Uterus (tissue), 4 donors: ENCODE measurements around the gene INSRR. TPM values are rescaled to one million over a fixed set of nuclear protein-coding genes. Genes with fewer than 3 reads are reported as not detected.

ENCODE experiments used
- DNase-seq, 2 donors: peaks; one replicate each; pipeline ENCODE4 v3.0.0-alpha.2; 2019 to 2020
- H3K27ac ChIP-seq, 2 donors: fragments of 200-600 bp; sonication (generic); 1 replicate in 1 of 2; 2 replicates in 1 of 2; pipeline ENCODE4 v1.5.1; 2016 to 2018
- H3K27me3 ChIP-seq, 2 donors: fragments of 200-600 bp; sonication (generic); one replicate each; pipeline ENCODE4 v1.5.1; 2018 to 2019; ENCODE audit warnings: control low read depth in 1 of 2
- H3K36me3 ChIP-seq, 2 donors: fragments of 200-600 bp; sonication (generic); one replicate each; pipeline ENCODE4 v1.5.1; 2019; ENCODE audit warnings: control low read depth in 1 of 2
- H3K4me1 ChIP-seq, 2 donors: fragments of 200-600 bp; sonication (generic); one replicate each; pipeline ENCODE4 v1.5.1; 2018 to 2019; ENCODE audit warnings: control low read depth in 1 of 2
- H3K4me3 ChIP-seq, 2 donors: fragments of 200-600 bp; sonication (generic); 1 replicate in 1 of 2; 2 replicates in 1 of 2; pipeline ENCODE4 v1.5.1; 2018 to 2019; ENCODE audit warnings: mild to moderate bottlenecking in 1 of 2
- H3K9me3 ChIP-seq, 2 donors: fragments of 200-600 bp; sonication (generic); one replicate each; pipeline ENCODE4 v1.5.1; 2019; ENCODE audit warnings: control low read depth in 1 of 2
- CTCF ChIP-seq, 4 experiments: fragments of 200-600 bp in 2 of 4; fragments of 450-650 bp in 2 of 4; sonication (generic) in 2 of 4; IDR thresholded peaks; one replicate each; pipeline ENCODE4 v1.5.1; 2016 to 2019; ENCODE audit warnings: antibody characterized with exemption in 4 of 4, mild to moderate bottlenecking in 2 of 4, moderate library complexity in 1 of 4
- POLR2A ChIP-seq, 2 donors: fragments of 450-650 bp; IDR thresholded peaks; one replicate each; pipeline ENCODE4 v1.6.1; 2016; ENCODE audit warnings: antibody characterized with exemption in 2 of 2, mild to moderate bottlenecking in 1 of 2, moderate library complexity in 1 of 2
- intact Hi-C: fragments of 100-400 bp; cut with DNase I; formaldehyde crosslinking; loops from one replicate; pipeline ENCODE4 v1.15.1; 2023; ENCODE audit warnings: low total_unique reads
- total RNA-seq, 4 donors: library from RNA; depleted of rRNA in 3 of 4; stranded (reverse); fragments of >200 nt in 3 of 4; gene quantifications; one replicate each; pipeline versions ENCODE4 v1.1.0 to v1.2.4, GENCODE V29; 2014 to 2023
- donor health status: DM: yes; HTN: yes; CAD: no.

INSRR gene
- total RNA-seq, 4 donors from 2014 or later = 1.2 TPM; not detected in 3

- Histone ChIP-seq H3K4me1 (peaks cover 4 to 7% of the 10 kb centered on the region in 2 donors), H3K9me3 (no peaks in the 10 kb centered on the region), H3K4me3 (no peak overlapping the region), H3K27ac (peak overlapping the region; percentile 79 to 80), H3K27me3 (no peaks in the 10 kb centered on the region), H3K36me3 (no peaks in the 10 kb centered on the region)
- peak; percentile 73 to 80 for DNase-seq
- TF ChIP-seq CTCF (IDR thresholded peaks at IDR 0.05) = peak in 1 of 4 experiments; percentile 16
- TF ChIP-seq POLR2A (IDR thresholded peaks at IDR 0.05) = no peak
- intact Hi-C loops = no loop called here
Observed at GRCh38 chr1:156815307-156815826, 43.5 kb downstream of the INSRR start.

- no peaks in the 10 kb centered on the region for H3K27me3 ChIP-seq
- H3K9me3 ChIP-seq = no peaks in the 10 kb centered on the region
- H3K4me3 ChIP-seq = no peak overlapping the region
- no peaks in the 10 kb centered on the region for H3K36me3 ChIP-seq
- TF ChIP-seq POLR2A (IDR thresholded peaks at IDR 0.05) = no peak
- no peak for TF ChIP-seq CTCF (IDR thresholded peaks at IDR 0.05)
- H3K27ac ChIP-seq = peak overlapping the region; percentile 72 to 79
- H3K4me1 ChIP-seq = peaks cover 4 to 7% of the 10 kb centered on the region in 2 donors
- no peak for DNase-seq
- intact Hi-C loops = no loop called here
Observed at GRCh38 chr1:156814571-156815260, 44.2 kb downstream of the INSRR start.

GRCh38 chr1:156813750-156814570 lies 45.0 kb downstream of the INSRR start:
- DNase-seq = peak; percentile 49 to 70
- intact Hi-C loops = no loop called here

GRCh38 chr1:156813298-156813697 lies 45.6 kb downstream of the INSRR start:
- H3K9me3 ChIP-seq = no peaks in the 10 kb centered on the region
- DNase-seq = no peak
- H3K4me1 ChIP-seq = peaks cover 4 to 7% of the 10 kb centered on the region in 2 donors
- H3K36me3 ChIP-seq = no peaks in the 10 kb centered on the region
- no peaks in the 10 kb centered on the region for H3K27me3 ChIP-seq
- TF ChIP-seq CTCF (IDR thresholded peaks at IDR 0.05) (no peak), POLR2A (IDR thresholded peaks at IDR 0.05) (no peak)
- H3K4me3 ChIP-seq = peak overlapping the region; percentile 30 to 35
- H3K27ac ChIP-seq = peak overlapping the region; percentile 29 to 72
- intact Hi-C loops = no loop called here

More at GRCh38 chr1:156813750-156814570, 45.0 kb downstream of the INSRR start:
- peaks cover 4 to 7% of the 10 kb centered on the region in 2 donors for H3K4me1 ChIP-seq
- TF ChIP-seq CTCF (IDR thresholded peaks at IDR 0.05) (peak; percentile 50 to 70 (median 54)), POLR2A (IDR thresholded peaks at IDR 0.05) (peak in 1 of 2 donors; percentile 23)
- H3K4me3 ChIP-seq = peak overlapping the region; percentile 30 to 35
- no peaks in the 10 kb centered on the region for H3K27me3 ChIP-seq
- H3K9me3 ChIP-seq = no peaks in the 10 kb centered on the region
- peak overlapping the region; percentile 72 to 79 for H3K27ac ChIP-seq
- H3K36me3 ChIP-seq = no peaks in the 10 kb centered on the region
